HG02938 (cell line): ENCODE data around the gene TMEM272.

Experiments used
- ATAC-seq: cut with Tn5 transposase; IDR thresholded peaks from one replicate; pipeline ENCODE4 v1.9.1; 2021; ENCODE audit warnings: mild to moderate bottlenecking, moderate library complexity; ENCODE audit not compliant: unreplicated experiment

Gene TMEM272

DNA sequence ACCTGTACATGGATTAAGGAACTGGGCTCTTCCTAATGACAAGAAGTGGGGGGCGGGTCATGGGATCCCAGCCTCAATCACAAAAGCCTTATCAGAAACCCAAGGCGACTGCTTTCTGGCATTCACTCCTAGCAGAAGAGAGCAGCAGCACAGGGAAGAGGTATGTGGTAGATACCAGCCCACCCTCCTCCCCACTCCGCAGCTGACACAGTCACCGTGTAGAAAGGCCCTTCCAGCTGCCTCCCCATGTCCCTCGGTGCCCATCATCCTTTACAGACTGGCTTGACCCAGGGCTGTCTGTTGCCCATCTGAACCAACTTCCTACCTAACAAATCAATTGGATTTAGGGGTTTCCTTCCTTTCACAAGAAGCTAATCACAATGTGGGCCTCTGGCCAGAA lies 37.9 kb downstream of the TMEM272 start:
- ATAC-seq, result no peak

DNA sequence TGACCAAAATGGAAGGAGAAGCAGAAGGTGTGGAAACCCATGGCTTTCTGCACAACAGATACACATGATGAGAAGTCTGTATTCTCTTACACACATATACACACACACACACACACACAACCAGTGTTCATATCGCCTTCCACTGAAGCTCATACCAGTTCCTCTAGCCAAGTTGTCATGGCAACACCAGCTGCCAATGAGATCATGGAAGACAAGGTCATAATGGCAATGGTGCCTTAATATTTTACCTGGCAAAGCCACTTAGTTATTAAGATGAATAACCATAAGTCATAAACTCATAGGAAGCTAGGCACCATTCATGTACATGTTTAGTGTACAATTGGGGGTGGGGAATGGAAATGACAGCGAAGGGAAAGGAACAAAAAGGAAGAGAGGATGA lies 38.4 kb downstream of the TMEM272 start:
- no peak for ATAC-seq

DNA sequence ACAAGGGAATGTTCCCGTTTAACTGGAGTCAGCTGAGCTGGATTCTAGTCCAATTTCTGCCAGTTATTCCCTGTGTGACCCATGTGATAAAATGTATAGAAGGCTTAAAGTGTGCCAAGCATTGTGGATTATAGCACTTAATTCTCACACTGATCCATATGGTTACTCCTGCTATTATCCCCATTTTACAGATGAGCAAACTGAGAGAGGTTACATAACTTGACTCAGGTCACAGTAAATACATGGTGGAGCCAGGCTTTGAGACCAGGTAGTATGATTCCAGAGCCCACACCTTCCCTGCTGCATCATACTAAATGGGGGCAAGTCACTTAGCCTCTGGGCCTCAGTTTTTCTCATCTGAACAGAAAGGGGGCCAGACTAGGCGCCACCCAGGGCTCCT lies 39.1 kb downstream of the TMEM272 start:
- no peak for ATAC-seq

DNA sequence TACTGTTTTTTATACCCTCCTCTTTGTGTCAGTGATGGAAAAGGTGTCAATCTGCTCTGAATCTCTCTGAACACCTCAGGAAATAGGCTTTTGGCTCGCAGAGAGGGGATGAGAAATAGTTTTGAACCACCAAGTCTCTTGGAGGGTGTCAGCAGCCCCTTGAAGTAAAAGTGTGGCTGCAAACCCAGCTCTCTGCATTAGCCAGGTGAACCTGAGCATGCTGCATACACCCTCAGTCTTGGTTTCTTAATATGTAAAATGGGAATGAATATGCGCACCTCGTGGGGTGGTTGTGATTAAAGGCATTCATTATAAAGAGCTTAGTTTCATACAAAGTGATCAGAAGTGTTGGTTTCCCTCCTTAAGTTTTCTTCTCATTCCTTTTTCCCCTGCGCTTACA lies 39.7 kb downstream of the TMEM272 start:
- no peak for ATAC-seq

DNA sequence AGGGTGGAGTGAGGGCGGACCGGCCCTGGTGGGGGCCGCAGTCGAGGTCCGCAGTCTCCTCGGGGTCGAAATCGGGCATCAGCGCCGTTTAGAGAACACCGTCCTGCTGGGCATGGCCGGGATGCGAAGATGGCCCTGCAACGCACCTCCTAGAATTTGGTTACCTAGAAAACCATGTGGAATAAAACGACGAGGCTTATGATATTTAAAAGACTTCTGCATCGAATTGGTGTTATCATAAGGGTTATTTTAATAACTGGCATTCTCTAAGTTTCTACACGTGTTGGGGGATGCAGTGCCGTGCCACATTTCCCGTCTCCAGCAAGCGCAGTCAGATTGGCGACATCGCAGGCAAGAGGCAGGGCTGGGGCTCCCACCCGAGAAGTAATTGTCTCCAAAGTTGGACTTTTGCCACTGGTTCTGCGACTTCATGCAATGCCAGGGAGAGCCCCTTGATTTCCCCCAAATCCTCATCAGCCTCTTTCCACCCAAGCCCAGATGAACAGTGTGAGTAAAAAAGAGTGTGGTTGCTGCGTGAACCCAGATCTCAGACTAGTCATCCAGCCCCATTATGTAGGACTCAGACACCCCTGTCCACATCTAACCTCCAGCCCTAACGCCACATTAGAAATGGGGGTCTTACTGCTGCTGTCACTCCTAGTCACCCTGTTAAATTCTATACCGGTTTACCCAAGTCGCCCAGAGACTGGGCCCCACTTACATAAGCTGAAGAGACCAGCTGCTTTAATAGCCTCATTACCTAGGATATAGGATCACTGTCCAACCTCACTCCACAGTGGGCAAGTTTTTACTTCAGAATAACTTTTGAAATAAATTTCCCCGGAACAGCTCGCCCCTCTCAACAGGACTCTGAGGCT lies 40.4 kb downstream of the TMEM272 start:
- ATAC-seq, result no peak

DNA sequence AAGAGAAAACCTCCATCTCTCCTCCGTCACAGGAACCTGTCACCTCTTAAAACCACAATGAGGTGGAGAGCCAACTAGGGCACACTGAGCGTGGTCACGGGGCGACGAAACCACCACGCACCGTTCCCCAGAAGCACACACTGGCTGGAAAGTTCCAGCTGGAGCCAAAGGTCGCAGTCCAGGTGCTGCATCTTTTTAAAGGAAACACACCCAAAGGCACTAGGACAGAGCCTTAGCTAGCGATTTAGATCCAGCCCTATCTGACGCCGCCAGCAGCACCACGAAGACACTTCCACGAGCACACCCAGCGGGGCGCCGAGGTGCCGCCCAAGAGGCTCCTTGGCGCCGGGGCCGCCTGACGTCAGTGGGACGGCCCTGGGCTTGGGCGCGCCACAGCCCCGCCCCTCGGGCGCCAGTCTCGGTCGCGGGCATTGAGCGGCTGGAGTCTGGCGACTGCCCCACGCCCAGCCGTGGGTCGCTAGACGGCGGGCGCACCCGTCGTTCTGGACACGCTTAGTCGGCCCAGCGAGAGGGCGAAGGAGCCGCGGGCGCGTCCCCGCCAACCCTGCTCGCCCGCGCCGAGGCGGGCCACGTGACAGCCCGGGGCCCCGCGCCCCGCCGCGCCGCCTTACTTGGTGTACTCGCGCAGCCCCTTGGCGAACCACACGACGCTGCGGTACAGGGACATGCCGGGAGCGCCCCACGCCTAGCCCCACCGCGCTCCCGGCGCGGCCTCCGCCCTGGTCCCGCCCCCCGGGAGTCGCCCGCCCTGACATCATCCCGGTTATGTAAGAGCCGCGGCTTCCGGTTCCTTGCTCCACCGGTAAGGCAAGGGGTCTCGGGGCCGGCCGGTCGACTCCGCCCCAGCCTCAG lies 41.3 kb downstream of the TMEM272 start, which contains the start of gene DHRS12:
Gene DHRS12 (minus strand): TSS at position 742 of the 873 bp plus-strand sequence. CDS start 4,504 bp downstream, outside the sequence.
- peak; percentile 81 for ATAC-seq

DNA sequence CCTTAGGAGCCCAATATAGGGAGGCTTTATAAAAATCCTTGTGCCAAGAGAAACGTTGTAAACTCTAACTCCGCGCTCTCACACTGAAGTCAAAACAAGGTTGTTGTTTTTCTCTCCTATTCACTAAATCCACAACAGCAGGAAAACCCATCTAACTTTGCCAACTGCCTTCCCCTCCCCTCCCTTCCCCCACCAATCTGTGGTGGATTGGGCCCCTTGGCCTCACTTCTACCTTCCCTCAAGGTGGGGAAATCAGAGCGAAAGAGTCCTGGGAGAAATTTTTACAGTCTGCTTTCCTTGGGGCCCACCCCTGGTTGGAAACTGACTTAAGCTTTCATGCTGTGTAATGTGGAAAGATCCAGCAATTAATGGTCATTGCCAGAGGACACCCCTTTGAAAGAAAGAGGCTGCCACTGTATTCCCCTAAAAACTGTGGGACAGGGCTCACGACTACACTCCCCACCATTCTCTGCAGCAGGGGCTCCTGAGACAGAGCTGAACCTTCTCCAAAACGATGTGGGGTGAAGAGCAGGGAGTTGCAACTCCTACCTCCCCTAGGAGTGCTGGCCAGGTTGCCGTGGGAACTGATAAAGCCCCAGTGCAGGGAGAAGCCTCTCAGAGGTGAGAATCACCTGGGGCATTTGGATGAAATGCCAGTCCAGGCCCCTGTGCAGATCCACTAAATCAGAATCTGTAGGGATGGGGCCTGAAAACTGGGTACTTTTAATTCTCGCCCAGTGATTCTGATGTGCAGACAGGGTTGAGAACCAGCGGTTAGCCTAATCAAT lies 42.2 kb downstream of the TMEM272 start:
- no peak for ATAC-seq

DNA sequence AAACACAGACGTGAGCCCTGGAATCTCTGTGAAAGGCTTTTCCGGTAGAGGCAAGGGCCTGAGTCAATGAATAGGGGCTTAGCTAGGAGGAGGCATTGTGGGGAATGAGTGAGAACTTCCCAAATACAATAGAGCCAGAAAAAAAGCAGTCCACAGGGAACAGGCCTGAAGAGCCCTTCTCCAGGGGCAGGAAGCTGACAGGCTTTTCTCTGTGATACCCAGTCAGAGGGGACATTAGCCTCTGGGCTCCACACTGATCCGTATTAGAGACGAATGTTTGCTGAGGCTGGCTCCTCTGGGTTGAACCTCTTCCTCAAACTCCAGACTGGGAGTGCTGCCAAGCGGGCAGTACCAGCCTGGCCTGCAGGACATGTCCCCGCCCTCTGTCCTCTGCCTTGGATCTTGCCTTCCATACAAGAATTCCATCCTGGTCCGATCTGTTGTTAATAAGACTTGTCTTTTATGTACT lies 43.3 kb downstream of the TMEM272 start:
- no peak for ATAC-seq

DNA sequence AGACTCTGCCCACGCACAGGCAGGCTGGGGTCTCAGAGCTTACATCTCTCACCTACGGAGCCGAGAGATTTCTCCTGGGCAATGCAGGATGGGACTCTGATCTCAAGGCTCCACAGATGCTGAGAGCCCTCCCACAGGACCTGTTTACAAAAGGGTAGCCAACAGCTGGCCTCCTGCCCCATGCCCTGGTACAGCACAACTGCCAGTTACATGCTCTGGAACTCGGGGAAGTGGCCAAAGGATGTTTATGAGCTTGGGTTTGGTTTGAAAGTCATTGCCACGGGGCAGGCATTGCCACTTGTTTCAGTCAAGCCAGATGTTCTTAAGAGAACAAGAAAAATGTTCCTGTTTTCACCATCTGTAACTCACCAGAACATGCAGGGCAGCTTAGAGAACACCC lies 44.5 kb downstream of the TMEM272 start:
- ATAC-seq, result no peak

DNA sequence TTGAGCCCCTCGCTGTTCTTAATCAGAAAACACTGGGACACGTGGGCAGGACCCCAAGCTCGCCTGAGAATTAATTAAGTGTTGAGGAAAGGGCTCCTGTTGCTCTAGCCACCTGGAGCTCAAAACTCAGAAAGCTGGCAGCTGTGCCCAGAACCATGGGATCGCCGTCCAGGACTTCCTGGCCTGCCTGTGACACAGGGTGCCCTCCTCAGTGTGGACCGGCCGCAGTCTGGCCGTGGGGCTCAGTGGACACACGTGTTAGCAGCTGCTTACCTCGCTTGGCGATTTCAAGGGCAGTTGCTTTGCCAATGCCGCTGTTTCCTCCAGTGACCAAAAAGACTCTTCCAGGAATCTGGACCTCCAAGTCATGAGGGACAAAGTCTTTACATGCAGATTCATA lies 45.7 kb downstream of the TMEM272 start:
- no peak for ATAC-seq

DNA sequence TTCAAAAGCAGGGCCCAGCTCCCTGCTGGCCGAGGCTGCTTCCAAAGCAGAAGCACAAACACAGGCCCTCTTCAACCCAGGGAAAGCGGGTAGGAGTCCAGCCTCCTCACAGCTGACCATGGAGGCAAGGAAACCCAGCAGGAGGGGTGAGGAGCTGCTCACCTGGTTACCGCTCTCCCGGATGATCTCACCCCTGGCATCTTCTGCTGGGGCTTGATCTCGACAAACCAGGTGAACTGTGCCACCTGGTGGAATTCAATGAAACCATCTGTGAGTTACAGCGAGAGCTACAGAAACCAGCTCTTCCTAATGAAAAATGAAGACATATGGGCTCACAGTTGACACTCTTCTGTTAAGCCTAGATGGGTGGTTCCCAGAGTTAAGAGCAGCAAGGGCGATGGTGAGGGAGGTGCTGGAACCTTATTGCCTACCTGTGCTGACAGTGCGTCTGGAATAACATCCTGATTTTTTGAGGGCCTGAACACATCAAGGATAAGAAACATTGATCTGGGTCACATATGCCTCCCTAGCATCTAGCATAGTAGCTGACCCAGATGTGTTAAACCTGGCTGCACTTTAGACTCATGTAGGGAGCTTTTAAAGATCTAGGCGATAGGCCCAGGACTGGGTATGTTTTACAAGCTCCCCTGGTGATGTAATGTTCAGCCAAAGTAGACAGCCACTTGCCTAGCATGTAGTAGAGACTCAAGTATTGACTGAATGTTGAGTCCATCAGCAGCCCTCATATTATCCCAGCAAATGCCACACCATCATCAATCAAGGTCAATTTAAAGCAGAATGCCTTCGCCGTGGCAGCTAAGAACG lies 47.1 kb downstream of the TMEM272 start:
- no peak for ATAC-seq

DNA sequence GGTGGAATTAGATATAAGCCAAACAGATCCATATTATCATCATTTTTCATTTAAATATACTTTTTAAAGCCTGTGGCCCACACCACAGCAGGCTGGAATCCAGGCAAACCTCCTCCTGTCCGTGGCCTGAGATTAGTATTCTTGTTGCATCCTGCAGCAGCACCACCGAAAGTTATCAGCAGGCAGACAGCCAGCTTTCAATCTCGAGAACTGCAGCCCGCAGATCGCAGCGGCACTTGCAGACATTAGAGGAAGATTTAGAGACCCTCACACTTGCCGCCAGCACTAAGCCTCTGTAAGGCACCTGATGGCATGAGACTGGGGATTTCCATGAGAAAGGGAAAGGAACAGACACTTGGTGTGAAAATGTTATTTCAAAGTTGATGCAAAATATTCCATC lies 48.4 kb downstream of the TMEM272 start:
- no peak for ATAC-seq

DNA sequence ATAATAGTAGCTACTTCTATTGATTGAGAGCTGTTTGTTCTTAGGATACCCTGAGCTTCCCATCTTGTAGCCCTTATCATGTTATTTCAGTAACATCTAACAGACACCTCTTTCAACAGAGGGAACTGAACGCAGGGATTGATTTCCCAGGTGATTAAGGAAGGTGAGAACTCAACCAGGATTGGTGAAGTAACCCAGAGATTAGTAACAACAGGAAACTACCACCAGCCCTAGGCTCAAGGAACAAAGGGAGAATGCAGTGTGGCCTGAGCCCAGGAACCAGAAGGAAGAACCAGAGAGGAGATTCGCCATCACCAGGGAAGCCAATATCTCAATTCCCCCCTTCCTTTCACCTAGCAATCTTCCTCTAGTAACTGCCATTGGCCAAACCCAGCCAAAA lies 49.6 kb downstream of the TMEM272 start:
- ATAC-seq, result no peak

DNA sequence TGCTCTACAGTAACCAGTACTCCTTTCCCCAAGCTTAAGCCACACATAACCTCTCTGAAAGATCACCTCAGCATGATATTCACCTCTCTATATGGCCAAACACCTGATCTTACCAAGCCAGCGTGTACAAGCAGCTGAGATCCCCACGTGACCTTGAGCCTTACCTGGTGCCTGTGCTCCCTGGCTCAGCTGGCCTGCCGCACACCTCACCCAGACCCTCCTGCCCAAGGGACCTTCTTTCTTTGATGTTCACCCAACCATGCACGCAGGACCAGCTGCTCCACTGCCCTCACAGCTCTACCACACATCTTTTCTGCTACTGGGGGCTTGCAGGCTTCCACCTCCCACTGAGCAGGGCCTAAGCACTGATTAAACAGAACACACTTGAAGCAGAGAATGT lies 50.0 kb downstream of the TMEM272 start:
- no peak for ATAC-seq

DNA sequence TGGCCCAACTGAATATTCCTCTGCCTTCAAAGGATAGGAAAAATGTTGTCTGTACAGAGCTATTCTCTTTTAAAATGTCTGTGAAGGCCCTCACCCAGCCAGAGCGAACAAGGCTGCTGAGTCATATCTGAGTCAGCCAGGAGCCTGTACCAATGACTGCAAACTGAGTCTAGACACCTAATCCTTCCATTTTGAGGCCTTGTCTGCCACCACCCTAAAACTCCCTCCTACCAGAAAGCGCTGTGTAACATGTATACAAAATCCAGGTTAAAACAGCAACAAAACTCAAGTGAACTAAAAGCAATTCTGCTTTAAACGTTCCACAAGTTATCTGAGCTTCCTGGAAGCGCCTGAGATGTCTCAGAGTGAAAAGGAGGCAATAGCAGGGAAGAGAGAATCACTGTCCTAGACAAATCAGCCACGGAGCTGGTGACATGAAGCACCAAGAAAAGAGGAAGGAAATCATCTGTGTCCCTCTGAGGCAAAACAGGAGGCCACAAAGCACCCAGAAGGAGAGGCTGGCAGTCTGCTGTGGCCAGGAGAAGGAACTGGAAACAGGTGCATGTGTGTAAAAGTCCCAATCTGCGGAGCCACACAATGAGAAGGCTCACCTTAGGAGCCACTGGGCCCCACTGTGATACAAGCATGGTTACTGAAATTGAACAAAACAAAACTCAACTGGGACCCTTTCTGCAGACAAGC lies 51.3 kb downstream of the TMEM272 start:
- ATAC-seq, result peak; percentile 61

DNA sequence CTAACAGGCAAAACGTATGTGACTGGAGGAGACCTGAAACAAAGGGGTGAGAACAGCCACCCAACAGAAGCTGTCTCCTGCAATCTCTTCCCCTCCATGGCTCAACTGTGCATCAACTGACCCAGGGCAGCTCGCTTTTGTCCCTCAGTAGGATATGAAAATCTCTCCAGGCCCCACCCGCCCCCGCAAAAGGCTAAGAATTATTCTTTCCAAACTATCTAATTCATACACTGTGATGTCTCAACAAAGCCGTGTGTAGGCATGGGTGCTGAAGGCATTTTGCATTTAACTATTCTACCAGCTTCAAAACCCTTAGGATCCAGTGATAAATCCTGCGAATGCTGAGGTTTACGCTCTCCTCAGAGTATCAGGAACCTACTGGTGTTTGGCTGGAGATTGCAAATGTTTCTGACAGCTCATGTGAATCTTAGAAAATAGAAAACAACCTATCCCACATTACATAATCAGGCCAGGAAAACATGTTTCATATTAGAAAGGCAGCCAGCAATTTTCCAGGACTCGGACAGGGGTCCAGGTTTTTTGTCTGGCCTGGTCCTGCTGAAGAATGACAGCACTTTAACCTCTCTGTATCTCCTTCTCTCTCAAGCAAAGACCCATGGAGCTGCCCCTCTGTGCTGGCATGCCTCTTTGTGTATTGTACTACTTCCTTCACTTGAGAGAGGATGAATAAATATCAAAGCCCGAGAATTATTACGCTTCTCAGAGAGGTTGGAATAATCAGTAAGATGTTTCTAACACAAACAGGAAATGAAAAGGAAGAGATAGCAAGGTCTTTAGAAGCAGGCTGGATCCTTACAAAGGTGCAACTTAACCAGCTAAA lies 58.3 kb downstream of the TMEM272 start:
- ATAC-seq, result no peak

DNA sequence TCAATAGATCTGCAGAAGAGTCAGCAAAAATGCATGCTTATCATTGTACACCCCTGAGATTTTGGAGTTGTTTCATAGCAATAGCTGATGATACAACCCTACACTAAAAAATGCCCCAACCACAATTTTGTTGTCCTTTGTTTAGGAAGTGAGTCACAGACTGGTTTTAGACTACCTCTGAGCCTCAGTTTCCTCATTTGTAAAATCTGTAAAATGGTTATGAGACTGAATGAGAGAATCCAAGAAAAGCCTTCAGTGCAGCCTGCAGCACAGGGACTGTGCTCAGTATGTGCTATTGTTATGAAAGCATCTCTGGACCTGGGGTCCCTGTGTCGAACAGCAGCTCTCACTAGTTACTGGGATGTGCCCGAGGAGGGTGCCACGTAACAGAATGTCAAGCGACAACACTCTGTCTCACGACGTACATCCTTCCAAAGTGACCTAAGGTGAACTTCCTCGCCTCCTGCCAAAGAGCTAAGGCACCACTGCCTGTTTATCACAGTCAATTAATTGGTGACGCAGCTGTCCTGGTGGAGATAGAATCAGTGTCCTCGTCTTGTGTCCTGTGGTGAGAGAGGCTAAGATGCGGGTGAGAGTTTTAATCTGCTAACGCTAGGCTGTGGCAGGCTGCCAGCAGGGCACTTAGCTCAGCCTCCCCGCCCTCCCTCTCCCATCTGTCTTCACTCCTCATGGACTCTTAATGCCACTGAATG lies 59.1 kb downstream of the TMEM272 start:
- ATAC-seq, result no peak

DNA sequence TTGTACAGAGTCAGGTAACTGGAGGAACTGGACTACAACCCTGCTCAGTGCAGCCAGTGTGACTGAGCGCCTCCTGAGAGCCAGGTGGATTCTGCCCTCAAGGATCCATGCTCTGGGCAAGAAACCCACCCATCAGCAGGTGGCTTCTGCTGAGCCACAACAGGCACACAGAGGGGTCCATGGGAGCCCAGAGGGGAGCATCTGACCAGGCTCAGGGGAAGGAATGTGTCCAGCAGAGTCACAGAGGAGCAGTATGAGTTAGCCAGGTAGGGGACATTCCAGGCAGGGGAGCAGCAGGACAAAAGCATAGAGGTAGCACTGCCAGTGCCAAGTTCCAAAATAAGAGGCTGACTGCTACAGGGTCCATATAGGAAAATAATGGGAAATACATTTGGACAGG lies 60.9 kb downstream of the TMEM272 start:
- ATAC-seq, result no peak
